Right kidney (tissue), 1 donor: ENCODE measurements around the gene PITPNM2.

ENCODE experiments used
- DNase-seq: peaks from one replicate; pipeline ENCODE4 v3.0.0-alpha.2; 2016

The PITPNM2 gene

DNA sequence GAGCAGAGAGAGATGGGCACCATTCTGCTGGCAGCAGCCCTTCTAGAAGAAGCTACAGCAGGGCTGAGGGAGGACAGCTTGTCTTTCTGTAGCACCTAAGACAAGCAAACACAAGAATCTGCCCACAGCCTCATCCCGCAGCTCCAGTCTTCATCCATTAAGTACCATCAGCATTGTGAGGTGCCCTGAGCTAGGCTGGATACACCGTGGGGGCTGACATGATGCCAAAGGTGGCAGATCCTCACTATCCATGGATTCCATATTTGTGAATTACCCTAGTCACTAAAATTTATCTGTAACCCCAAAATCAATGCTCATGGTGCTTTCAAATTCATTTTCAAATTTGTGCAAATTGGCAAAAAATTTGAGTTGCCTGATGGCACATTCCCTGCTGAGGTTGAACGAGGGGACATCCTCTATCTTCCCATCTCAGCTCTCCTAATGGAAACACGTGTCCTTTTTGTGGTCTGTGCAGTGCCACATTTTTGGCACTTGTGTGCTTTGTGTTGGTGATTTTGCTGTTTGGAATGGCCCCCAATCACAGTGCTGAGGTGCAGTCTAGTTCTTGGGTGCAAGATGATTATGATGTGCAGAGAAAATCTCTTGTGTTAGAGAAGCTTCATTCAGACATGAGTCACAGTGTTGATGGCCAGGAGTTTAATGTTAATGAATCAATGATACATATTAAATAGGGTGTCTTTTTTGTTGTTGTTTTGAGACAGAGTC is 7.0 kb downstream of the PITPNM2 start:
- DNase-seq: no peak

DNA sequence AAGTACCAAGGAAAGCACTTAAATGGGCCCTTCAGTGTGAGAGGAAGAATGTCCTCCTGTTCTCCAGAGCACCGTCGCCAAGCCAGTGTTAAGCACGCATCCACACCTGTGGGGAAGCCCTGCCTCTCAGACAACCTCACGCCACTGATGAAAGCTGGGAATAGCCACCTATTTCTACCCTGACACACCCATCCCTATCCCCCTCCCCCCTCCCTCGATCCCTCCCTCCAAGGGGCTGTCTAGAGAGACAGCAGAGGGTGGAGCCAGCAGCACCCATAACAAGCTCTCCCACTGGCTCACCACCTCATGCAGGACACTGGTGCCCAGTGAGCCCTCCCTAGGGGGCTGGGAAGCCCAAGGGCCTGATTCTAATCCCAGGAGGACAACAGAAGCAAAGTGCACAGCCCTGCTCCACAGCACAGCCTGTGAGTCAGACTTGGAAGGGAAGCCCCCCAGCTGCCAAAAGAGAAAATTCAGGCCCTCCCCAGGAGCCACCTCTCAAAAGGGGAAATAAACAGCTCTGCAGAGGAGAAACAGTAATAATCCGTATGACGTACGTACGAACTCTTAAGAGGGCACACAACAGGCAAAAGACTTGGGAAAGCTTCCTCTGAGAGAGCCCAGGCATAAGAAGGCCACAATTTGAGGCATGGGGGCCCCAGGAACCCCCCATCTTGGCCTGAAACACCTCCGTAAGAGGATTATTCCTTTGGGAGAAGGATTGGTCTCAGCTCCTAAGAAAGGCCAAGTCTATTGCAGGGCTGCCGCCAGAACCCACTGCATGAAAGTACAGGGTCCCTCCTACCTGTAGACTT is 7.8 kb downstream of the PITPNM2 start:
- no peak for DNase-seq

DNA sequence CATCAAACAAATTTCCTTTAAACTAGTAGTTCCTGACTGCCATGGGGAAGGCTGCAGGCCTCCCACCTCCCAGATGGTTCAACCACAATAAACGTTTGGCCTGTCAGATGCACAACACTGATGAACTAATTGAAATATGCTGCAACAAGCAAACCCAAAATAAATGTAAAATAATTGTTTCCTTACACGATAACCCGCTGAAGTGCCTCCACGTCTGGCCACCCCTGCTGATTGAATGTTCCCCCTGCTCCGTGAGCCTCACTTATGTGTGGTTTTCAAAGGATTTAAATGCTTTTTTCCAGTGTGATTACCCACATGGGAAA is 8.4 kb downstream of the PITPNM2 start:
- no peak for DNase-seq

DNA sequence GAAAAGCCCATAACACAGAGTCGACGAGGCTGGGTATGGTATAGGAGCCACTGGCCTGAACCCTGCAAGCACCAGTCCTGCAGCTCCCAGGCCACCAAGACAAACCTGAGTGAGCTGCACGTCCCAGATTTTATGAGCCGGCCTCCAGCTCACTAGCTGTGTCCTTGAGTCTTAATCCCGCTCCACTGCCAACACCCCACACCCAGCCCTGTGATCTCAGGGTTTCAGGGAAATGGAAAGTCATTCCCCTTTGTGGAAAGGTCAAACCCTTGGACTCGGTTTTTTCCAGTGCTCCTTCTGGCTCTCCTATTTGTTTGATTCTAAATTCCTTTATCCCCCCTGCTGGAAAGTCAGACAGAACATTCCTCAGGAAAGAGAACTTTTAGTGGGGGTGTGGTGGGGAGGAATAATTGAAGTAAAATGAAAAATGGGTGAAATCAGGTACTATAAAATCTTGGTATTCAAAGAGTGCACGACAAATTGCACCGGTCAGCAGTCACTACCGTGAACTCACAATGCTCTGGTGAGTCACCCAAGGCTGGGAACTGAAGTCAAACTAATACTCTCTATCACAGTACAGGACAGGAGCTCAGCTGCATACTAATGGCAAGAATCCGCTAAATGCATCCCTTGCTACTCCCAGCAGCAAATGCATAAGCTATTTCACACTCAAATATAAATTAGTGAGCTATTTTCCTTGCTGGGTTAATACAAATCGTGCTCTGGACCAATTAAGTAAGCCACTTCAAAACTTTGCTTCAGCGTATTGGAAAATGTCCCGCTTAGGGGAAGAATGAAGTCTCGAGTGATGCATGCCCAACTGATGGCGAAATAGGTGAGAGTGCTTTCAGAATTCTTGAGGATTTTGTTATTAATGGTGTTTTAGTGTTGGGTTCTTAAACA is 9.0 kb downstream of the PITPNM2 start:
- no peak for DNase-seq

DNA sequence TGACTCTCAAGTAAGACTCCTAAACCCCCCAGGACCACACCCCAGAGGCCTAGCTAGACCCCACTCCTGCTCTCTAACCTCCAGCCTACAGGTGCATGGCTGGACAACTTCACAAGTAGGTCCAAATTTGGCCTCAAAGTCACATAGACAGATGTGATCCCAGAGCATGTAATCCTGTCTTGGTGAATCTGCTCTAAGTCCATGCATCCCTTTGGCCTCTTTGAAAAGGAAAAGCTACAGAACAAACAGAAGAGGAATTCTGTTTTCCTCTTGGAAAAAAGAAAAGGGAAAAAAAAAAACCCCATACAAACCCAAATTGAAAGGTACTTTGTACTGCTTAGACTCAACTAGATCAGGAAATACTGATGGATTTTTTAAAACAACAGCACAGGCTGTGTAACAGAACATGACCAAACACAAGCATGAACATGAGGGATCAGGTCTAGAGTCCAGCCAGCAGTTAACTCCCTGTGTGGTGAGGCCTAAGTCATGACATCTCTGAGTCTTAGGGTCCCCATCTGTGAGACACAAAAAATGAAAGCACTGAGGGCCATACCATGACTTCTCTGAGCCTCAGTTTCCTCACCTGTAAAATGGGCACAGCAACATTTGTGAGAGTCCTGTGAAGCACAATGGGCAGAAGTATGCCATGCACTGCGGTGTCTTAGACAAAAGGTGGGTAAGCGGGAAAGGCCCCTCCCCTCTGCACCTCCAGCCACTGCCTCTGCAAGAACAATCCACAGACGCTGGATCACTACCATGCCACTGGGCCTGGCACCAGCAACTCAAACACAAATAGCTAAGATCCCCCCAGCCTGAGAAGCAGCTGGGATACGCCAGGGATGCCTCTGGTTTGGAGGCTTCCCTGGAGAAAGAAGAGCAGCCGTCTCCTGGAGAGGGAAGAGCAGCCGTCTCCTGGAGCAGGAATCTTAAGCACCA is 9.9 kb downstream of the PITPNM2 start:
- DNase-seq: no peak

DNA sequence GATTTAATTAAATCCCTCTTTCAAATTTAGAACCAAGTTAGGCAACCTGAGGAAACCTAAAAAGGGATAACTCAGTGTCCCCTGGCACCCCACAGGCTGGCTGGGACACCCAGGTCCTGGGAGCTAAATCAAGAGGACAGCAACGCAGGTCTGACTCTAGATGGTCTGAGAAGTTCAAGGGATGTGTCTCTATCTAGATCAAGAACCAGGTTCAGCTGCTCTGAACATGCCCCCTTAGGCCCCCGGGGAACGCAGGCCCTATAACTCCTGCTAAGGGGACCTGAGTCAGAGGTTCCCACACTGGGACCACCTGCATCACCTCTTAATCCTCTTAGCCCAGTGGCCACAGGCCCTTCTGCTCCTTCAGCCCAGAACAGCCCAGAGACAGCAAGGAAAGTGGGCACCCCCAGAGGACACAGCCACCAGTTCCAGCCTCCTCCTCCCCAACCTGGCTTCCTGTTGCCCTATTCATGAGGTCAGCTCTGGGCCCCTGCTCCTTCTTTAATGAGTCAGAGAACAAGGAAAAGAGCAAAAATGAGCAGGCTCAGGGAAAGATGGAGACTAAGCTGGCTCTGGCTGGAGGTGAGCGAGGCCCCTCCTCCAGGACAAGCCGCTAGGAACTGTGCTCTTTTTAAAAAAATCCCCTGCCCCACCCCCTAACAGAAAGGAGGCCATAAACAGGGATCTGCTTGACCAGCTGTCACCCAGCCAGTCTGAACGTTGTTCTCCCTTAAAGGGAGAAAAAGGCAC is 10.8 kb downstream of the PITPNM2 start:
- peak; percentile 36 for DNase-seq

DNA sequence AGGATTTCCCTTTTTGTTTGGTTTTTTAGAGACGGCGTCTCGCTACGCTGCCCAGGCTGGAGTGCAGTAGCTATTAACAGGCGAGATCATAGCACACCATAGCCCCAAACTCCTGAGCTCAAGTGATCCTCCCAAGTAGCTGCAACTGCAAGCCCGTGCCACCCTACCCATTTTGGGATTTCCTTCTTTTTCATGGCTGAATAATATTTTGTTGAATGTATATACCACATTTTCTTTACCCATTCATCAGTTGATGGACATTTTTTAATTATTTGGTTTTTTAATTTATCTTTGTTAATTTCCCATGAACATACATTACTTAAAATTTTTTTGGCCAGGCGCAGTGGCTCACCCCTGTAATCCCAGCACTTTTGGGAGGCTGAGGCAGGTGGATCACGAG is 15.2 kb downstream of the PITPNM2 start:
- DNase-seq: no peak

DNA sequence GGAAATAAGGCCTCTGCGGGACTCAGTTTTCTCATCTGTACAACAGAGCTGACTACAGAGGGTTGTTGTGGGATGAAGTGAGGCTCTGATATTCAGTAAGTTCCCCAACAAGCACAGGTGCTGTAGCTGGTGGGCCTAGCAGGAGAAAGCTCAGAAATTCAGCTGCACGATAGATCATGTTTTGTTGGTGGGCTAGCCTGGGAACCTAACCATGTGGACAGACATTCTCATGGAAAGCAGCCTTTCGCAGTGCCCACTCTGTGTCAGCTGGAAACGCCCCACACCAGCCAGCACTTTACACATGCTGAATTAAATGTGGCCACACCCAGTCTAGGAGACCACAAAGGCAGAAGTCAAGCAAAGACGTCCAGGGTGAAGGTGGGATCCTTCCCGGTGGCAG is 16.1 kb downstream of the PITPNM2 start:
- no peak for DNase-seq

DNA sequence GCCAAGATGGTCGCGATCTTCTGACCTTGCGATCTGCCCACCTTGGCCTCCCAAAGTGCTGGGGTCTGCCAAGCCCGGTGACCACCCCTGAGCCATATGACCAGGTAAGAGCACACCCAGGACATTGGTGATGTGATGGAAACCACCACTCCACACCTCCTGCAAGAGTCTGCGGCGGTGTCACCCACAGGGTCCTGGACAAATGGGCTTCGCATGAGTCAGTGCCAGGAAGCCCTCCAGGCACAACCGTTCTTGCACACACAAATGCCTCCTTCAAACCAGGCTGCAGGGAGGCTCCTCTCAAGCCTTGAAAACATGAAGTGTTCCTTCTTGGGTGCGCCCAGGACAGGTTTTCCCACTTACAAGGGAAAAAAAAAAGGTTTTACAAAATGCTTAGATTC is 16.6 kb downstream of the PITPNM2 start:
- no peak for DNase-seq

DNA sequence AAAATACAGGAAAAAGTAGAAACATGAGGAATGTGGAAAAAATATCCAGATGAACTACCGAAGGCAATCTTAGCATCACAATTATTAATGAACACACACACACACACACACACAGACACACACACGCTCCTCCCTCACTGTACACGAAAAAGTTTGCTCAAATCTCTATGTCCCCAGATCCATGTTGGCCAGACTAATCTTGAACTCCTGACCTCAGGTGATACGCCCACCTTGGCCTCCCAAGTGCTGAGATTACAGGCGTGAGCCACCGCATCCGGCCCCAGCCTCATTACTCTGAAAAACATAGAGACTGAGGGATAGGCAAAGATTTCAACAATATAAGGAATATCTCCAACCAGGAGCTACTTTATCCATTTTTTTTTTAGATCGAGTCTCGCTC is 17.2 kb downstream of the PITPNM2 start:
- DNase-seq: no peak

DNA sequence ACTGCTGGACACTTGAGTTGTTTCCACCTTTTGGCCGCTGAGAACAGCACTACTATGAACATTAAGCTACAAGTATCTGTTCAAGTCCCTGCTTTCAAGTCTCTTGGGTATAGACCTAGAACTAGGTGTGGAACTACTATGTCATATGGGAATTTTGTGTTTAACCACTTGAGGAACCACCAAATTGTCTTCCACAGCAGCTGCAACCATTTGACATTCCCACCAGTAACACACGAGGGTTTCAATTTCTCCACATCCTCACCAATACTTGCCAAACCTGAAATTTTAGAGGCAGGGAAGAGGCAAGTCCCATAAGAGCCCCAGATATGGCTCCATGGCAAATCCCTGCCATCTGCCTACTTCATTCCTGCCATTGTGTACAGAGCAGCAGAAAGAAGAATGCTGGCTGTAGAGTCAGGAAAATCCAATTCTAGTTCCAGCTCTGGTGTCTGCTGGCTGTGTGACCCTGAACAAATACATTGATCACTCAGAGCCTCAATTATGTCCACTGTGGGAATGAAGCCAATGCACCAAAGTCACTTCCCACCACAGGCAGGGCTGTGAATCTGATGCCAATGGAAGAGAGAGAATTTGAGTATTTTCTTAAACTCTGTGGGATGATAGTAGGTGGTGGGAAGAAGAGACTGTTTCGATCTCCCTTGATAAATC is 17.8 kb downstream of the PITPNM2 start:
- no peak for DNase-seq

DNA sequence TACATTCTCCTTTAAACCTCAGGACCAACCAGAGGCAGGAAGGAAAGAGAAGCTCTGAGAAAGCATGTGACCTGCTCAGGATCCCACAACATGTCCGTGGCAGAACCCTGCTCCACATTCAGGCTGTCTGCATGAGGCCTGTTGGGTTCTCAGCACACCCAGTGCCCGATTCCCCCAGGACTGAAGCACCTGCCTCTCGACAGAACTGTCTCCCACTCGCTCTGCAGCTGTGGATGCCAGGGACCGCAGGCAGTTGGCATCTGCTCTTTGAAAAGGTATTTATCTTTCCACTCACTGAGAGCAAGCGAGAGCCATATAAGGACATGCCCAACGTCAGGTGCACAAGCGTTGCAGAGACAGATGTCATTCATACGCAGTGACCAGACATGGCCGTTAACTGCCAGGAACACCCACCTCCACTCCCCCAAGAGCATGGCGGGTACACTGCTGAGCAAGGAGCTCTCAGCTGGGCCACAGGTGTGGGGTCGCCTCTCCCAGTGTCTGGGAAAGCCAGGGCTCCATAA is 18.9 kb downstream of the PITPNM2 start:
- no peak for DNase-seq

DNA sequence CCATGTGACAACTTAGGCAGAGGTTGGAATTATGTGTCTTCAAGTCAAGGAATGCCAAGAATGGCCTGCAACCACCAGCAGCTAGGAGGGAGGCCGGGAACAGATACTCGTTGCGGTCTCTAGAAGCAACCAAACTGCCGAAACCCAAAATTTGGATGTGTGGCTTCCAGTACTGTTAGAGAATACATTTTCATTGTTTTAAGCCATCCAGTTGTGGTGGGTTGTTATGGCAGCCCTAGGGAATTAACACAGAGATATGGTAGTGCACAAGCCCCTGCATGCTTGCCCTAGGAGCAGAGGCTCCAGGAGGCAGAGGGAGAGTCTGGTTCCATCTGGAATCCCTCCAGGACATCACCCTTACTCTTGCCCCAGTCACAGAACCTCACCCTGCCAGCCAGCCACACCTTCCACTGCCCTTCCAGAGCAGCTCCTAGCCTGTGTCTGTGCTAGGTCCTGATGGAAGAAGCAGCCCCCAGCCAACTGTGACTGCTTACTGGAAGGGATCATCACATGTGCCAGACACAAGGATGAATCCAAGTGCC is 19.5 kb downstream of the PITPNM2 start:
- no peak for DNase-seq

DNA sequence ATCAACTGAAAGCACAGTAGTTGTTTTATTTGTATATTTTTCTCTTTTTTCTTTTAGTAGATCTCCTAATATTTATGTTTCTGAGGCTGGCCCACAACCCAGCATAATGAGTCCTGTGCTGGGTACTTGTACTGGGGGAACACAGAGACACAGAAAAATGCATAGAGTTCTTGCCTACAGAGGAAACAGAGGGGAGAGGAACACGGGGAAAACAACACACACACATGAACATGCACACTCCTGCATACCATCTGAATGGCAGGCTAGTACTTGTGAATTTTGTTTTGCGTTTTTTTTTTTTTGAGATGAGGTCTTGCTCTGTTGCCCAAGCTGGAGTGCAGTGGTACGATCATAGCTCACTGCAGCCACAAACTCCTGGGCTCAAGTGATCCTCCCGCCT is 21.3 kb downstream of the PITPNM2 start:
- no peak for DNase-seq

DNA sequence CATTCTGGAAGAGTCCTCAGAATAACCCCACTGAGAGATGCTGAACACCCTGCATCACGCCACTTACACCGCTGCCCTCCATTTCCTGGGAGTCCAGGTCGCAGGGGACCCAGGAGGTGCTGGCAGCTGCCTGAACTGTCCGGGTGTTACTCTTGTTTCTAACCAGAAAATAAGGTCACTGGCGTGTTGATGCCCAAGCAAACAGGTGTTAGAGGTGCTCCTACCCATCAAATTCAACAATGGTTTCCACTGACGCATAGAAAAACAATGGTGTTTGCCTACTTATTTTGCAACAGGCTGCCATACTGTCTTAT is 23.8 kb downstream of the PITPNM2 start:
- no peak for DNase-seq

DNA sequence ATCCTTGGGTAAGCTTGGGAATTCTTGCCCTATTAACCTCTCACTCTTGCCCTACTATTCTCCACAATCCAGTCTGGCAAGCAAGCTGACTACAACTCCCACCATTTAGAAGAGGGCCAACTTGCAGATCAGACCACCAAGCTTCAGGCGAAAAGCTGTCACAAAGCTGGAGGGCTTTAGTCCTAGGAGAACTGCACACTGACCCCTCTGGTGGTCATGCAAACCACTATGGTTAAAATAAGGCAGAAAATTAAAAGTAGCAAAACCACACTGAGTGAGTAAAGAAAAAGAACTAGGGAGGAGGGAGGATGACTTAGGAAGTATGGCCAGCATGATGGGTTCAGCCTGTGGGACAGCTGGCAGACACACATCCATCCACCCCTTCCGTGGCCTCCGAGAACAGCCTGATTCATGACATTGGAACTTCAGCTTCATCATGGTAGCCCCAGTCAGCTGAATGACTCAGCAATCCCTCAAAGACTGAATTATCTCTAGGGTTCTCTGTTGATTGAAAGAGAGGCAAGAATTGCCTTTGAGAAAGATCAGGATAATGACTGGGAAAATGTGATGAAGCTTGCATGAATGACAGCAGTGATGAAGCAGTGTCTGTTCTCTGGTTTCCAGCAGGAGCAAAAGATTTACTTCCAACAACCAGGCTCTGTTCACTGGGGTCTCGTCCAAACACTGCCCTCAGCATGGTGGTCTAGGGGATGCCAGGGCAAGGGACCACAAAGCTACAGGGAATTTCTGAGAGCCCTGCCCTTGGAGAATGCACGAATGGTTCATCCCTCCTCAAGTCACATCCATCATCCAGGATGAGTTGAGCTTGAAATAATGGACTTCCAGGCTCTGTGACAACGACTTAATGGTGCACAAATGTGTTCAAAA is 24.4 kb downstream of the PITPNM2 start:
- DNase-seq: no peak

DNA sequence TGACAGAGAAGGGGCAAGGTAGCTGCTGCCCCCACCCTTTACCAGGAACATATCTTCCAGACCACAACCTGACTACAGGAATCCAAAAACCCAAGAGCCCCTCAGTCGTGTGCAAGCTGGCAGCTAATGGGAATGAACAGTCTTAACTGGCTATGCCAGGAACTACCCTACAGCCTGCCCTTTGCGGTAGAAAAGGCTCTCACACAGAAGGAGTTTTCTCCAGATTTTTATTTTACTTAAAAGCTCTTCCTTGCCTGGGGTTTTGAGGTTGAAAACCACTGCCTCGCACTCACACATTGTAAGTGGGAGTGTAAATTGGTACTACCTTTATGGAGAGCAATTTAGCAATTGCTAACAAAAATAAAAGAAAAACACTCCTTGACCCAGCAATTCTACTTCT is 28.3 kb downstream of the PITPNM2 start:
- DNase-seq: no peak

DNA sequence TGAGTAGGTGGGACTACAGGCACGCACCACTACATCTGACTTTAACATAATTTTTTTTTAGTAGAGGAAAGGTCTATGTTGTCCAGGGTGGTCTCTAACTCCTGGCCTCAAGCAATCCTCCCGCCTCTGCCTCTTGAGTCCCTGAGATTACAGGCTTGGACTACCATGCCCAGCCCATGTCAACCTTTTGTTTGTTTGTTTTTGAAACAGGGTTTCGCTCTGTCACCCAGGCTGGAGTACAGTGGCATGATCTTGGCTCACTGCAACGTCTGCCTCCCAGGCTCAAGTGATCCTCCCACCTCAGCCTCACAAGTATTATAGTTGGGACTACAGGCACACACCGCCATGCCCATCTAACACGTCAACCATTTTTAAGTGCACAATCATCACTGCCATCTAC is 29.2 kb downstream of the PITPNM2 start:
- DNase-seq: no peak
